Right lobe of liver (tissue), 6 donors: ENCODE results near the gene PLXNA4. TPM values are rescaled to one million over a fixed set of nuclear protein-coding genes. Genes with fewer than 3 reads are reported as not detected.
A peak's percentile ranks its signal among the peaks of the same experiment; 100 is the strongest.

Source experiments
- ATAC-seq, 4 donors: fragments of 200-7000 bp; cut with Tn5 transposase; one replicate each; pipeline ENCODE4 v1.9.1; 2020; ENCODE audit warnings: mild to moderate bottlenecking in 4 of 4, moderate library complexity in 4 of 4
- DNase-seq, 3 donors: peaks; one replicate each; pipeline ENCODE4 v3.0.0-alpha.2; 2020
- H3K27ac ChIP-seq, 3 donors: fragments of 200-600 bp; one replicate each; pipeline ENCODE4 v1.8.0; 2022
- H3K27me3 ChIP-seq, 2 donors: fragments of 200-600 bp; one replicate each; pipeline ENCODE4 v1.8.0; 2022
- H3K36me3 ChIP-seq, 4 donors: fragments of 200-600 bp; sonication (generic) in 1 of 4; one replicate each; pipeline versions ENCODE4 v1.5.1 to v1.8.0; 2017 to 2022; ENCODE audit warnings: control low read depth in 1 of 4
- H3K4me1 ChIP-seq, 4 donors: fragments of 200-600 bp; sonication (generic) in 1 of 4; one replicate each; pipeline versions ENCODE4 v1.5.1 to v1.8.0; 2017 to 2022; ENCODE audit warnings: control low read depth in 1 of 4
- H3K4me3 ChIP-seq, 3 donors: fragments of 200-600 bp; one replicate each; pipeline ENCODE4 v1.8.0; 2022
- H3K9me3 ChIP-seq, 4 donors: fragments of 200-600 bp; sonication (generic) in 1 of 4; one replicate each; pipeline versions ENCODE4 v1.5.1 to v1.8.0; 2017 to 2022; ENCODE audit warnings: control low read depth in 1 of 4
- POLR2A ChIP-seq: fragments of 450-650 bp; IDR thresholded peaks from one replicate; pipeline ENCODE4 v1.6.1; 2017; ENCODE audit warnings: antibody characterized with exemption, mild to moderate bottlenecking
- WGBS: methylation state at CpG from one replicate; pipeline ENCODE4 v1.1.6; 2018; ENCODE audit warnings: low coverage, low lambda C conversion rate; ENCODE audit not compliant: insufficient coverage; ENCODE audit errors: missing lambda C conversion rate; 5-methylcytosine and 5-hydroxymethylcytosine counted together
- intact Hi-C, 2 donors: fragments of 100-400 bp; cut with DNase I; formaldehyde crosslinking; loops; one replicate each; pipeline versions ENCODE4 v1.11.2 to v1.14.1; 2022
- total RNA-seq, 6 experiments: library from RNA; depleted of rRNA in 2 of 6; stranded (reverse); fragments of >200 nt in 2 of 6; fragmentation: NEBNext Ultra II Directional in 3 of 6; extraction: Animal tissue kit (Norgen Biotek cat#: 25700) in 3 of 6; gene quantifications; one replicate each; pipeline versions ENCODE4 v1.1.0 to v1.2.4, GENCODE V29; 2016 to 2023
- TF ChIP-seq, protein P1 (sequence below), 4 donors: fragments of 200-600 bp in 3 of 4; fragments of 450-650 bp in 1 of 4; IDR thresholded peaks; one replicate each; pipeline versions ENCODE4 v1.5.1 to v1.8.0; 2016 to 2022; ENCODE audit warnings: antibody characterized with exemption in 4 of 4, mild to moderate bottlenecking in 2 of 4
- donor health status: DM: no; HTN: yes; CAD: no.
- donor health status: DM: no; HTN: no; CAD: no.
- donor health status: DM: no; HTN: no; CAD: no.
- donor health status: DM: no; HTN: yes; CAD: no.
- donor health status: DM: no; HTN: yes; CAD: no.

Gene PLXNA4
- total RNA-seq, 6 experiments from 2014 or later = 0.17 to 0.90 (median 0.30) TPM

DNA sequence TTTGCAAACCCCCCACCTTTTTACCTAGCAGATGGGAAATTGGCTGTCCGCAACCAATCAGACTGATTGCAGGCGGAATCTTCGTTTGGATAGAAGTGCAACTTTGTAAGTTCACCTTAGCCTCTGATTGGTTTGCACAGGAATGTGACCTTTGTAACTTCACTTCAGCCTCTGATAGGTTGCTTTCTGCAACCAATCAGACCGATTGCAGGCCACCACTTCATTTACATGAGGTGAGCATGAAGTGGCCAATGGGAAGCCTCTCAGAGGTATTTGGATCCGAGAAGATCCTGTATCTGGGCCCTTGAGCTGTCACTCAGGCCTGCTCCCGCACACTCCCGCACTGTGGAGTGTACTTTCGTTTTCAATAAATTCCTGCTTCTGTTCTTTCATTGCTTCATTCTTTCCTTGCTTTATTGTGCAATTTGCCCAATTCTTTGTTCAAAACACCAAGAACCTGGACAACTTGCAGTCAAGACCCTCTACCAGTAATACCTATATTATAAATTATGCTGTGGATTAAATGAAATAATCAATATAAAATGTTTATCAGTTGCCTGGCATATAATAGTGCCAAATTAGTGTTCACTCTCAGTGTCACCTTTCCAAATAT is 491.4 kb downstream of the PLXNA4 start:
- H3K9me3 ChIP-seq = no peaks in the 10 kb centered on the region
- H3K36me3 ChIP-seq = no peaks in the 10 kb centered on the region
- no peaks in the 10 kb centered on the region for H3K4me1 ChIP-seq
- no peak overlapping the region for H3K27ac ChIP-seq
- intact Hi-C loops = no loop called here
- peak in 1 of 3 donors; percentile 52 for DNase-seq
- 49% methylated on average over 8 of the region's 8 CpGs for WGBS
- peak; percentile 22 to 90 (median 55) for ATAC-seq
- H3K27me3 ChIP-seq = no peaks in the 10 kb centered on the region
- H3K4me3 ChIP-seq = no peak overlapping the region
- TF ChIP-seq, protein P1, sequence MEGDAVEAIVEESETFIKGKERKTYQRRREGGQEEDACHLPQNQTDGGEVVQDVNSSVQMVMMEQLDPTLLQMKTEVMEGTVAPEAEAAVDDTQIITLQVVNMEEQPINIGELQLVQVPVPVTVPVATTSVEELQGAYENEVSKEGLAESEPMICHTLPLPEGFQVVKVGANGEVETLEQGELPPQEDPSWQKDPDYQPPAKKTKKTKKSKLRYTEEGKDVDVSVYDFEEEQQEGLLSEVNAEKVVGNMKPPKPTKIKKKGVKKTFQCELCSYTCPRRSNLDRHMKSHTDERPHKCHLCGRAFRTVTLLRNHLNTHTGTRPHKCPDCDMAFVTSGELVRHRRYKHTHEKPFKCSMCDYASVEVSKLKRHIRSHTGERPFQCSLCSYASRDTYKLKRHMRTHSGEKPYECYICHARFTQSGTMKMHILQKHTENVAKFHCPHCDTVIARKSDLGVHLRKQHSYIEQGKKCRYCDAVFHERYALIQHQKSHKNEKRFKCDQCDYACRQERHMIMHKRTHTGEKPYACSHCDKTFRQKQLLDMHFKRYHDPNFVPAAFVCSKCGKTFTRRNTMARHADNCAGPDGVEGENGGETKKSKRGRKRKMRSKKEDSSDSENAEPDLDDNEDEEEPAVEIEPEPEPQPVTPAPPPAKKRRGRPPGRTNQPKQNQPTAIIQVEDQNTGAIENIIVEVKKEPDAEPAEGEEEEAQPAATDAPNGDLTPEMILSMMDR (IDR thresholded peaks at IDR 0.05) = no peak
- TF ChIP-seq POLR2A = no peak

DNA sequence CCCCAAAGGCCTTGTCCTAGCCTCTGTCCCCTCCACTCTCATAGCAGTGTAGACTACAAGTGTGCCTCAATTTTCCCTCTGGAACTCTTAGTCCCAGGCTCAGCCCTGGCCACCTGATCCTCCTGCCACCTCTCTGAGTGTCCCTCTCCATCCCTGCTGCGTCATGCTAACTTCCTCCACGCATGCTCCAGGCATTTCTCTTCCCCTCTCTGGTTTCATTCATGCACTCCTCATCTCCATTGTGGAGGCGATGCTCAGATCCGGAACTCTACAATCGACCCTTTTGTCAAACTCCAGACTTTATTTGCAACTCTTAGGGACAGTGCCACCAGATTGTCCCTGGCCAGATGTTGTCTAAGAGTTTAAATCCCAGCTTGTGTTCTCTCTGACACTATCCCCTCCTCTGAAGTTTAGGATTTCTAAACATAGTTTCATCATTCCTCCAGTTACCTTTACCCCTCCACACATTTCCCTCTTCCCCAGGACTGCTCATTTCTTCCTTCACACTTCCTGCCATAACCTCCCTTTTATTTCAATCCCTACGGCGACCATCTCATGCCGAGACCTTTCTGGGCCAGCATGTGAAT is 492.6 kb downstream of the PLXNA4 start:
- H3K27me3 ChIP-seq = no peaks in the 10 kb centered on the region
- TF ChIP-seq, protein P1 (IDR thresholded peaks at IDR 0.05) = no peak
- TF ChIP-seq POLR2A = no peak
- H3K27ac ChIP-seq = no peak overlapping the region
- H3K4me1 ChIP-seq = no peaks in the 10 kb centered on the region
- 64% methylated on average over 8 of the region's 8 CpGs for WGBS
- intact Hi-C loops = no loop called here
- no peaks in the 10 kb centered on the region for H3K36me3 ChIP-seq
- H3K4me3 ChIP-seq = no peak overlapping the region
- no peak for DNase-seq
- no peak for ATAC-seq
- H3K9me3 ChIP-seq = no peaks in the 10 kb centered on the region

DNA sequence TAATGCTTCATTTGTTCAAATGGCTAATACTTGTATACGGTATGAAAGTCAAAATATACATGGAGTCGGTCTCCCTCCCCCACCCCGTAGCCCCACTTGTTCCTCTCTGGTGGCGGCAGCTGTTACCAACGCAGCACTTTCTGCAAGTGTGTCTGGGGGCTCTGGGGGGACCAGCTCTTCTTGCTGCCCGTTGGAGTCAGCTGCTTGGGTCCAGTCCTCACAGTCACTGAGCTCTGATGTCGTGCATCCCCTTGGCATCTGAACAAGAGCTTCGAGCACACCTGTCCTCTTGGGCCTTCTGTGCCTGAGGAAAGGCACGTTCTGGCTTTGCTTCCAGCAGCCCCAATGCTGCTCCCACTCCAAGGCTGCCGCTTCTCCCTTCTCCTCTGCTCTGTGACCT is 493.1 kb downstream of the PLXNA4 start:
- intact Hi-C loops = no loop called here
- no peaks in the 10 kb centered on the region for H3K36me3 ChIP-seq
- H3K27ac ChIP-seq = no peak overlapping the region
- H3K4me1 ChIP-seq = no peaks in the 10 kb centered on the region
- ATAC-seq (no peak), DNase-seq (no peak)
- H3K4me3 ChIP-seq = no peak overlapping the region
- no peaks in the 10 kb centered on the region for H3K27me3 ChIP-seq
- no peaks in the 10 kb centered on the region for H3K9me3 ChIP-seq
- WGBS = 55% methylated on average over 6 of the region's 10 CpGs
- TF ChIP-seq, protein P1 (IDR thresholded peaks at IDR 0.05) = no peak
- TF ChIP-seq POLR2A = no peak

DNA sequence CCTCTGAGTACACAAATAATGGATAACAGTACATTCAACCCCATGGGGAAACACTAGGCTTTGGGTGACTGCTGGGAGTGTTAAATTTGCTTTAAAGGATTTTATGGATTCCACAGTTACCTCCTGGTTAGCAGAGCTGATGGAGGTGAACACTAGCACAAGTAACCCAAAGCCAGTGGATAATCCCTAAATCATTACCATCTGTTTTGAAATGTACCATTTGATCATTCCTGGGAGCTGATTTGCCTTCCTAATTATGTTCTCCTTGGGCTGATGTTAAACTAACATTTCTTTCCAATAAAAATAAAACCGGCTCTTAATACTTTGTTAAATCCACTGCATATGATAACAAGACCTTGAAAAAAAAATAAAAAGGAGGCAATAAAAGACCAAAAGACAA is 493.9 kb downstream of the PLXNA4 start:
- TF ChIP-seq POLR2A = no peak
- TF ChIP-seq, protein P1 (IDR thresholded peaks at IDR 0.05) = no peak
- Histone ChIP-seq H3K36me3 (no peaks in the 10 kb centered on the region), H3K9me3 (no peaks in the 10 kb centered on the region), H3K4me1 (no peaks in the 10 kb centered on the region), H3K27ac (no peak overlapping the region), H3K4me3 (no peak overlapping the region), H3K27me3 (no peaks in the 10 kb centered on the region)
- intact Hi-C loops = no loop called here
- DNase-seq (no peak), ATAC-seq (no peak)
- WGBS = 30% methylated on average over 1 of the region's 1 CpG
